ENCODE data around the gene KMT2E.
A peak's percentile ranks its signal among the peaks of the same experiment; 100 is the strongest.

Gene KMT2E

GRCh38 chr7:105009667-105010503, 4.1 kb upstream of the KMT2E start:
- no peak for DNase-seq

DNA sequence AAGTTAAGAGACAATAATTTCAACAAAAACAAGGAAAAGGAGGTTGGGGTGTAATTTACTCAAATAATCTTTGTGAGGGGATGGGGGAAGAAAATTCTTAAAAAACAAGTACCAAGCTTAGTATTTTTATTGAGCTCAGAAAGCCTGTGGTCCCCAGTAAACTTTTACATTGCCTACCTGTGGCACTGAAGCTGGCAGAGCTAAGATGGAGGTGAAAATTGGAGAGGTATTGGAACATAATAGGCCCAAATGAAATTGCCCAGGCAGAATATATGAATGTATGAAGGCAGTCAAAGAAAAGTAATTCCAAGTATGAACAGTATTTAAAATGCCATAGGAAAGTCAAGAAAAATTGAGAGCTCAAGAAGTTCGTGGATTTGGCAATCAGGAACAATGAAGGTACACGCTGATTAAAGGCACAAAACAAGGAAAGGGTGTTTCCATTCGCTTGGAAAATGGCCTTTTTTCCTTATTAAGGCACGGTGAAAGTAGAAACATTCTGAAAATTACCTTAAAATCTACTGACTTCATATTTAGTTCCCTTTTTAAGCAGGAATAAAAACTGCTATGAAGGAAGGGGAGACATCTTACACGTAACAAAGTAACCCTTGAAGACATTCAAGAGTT, 3.4 kb upstream of the KMT2E start:
- DNase-seq, result no peak

- no peak for DNase-seq
Measured at GRCh38 chr7:105011141-105011830, 2.7 kb upstream of the KMT2E start.

DNA sequence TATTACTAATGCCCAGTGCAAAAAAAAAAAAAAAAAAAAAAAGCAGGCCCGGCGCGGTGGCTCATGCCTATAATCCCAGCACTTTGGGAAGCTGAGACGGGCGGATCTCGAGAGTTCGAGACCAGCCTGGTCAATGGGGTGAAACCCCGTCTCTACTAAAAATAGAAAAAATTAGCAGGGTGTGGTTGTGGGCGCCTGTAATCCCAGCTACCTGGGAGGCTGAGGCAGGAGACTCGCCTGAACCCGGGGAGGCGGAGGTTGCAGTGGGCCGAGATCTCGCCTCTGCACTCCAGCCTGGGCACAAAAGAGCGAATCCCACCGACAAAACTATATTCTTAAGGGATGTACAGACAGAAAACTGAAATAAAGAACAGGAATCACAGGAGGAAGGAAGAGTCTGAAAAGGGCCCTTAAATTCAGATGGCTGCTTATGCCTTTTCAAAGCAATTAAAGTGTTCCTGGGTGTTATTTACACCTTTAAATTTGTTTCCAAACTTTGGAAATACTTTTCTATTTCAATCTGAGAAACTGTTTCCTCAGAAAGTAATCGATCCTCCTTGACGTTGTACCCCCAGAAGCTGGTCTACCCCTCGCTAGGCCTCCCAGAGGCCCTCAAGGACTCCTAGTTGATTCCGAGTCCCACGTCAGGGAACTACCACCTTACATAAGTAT, 2.0 kb upstream of the KMT2E start:
- peak in 1 of 2 donors; percentile 25 for DNase-seq

- DNase-seq, result peak; percentile 98 to 100
Measured at GRCh38 chr7:105012503-105013220, 1.3 kb upstream of the KMT2E start.

DNA sequence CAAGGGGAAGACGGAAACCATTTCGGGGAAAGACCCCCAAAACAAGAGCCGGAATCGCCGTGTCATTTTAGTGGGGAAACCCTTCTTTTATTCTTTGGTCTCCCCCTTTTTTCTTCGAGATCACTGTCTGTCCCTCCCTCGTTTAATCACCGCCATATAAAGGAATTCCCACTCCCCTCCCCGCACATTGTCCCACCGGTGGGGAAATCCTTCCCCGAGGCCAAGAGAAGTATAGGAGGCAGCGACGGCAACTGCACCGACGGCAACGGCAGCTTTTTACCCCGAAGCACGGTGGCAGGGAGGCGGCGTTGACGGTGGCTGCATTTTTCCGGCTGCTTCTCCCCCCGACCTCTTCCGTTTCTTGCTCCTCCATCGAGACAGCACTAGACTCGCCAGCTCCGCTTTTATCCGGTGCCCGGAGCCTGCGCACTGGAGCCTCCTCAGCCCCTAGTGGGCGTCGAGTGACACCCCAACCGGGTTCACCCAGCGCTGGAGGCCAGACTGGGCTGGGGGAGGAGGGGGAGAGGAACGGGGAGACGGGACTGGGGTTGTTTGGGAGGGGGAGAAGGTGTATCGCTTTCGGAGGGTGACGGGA, 687 bp upstream of the KMT2E start:
- peak; percentile 89 to 97 for DNase-seq

GRCh38 chr7:105014693-105015389, 836 bp downstream of the KMT2E start:
- DNase-seq, result peak in 1 of 2 donors; percentile 23

GRCh38 chr7:105015390-105015965, 1.5 kb downstream of the KMT2E start:
- no peak for DNase-seq

- no peak for DNase-seq
Measured at GRCh38 chr7:105016068-105016708, 2.2 kb downstream of the KMT2E start.

DNA sequence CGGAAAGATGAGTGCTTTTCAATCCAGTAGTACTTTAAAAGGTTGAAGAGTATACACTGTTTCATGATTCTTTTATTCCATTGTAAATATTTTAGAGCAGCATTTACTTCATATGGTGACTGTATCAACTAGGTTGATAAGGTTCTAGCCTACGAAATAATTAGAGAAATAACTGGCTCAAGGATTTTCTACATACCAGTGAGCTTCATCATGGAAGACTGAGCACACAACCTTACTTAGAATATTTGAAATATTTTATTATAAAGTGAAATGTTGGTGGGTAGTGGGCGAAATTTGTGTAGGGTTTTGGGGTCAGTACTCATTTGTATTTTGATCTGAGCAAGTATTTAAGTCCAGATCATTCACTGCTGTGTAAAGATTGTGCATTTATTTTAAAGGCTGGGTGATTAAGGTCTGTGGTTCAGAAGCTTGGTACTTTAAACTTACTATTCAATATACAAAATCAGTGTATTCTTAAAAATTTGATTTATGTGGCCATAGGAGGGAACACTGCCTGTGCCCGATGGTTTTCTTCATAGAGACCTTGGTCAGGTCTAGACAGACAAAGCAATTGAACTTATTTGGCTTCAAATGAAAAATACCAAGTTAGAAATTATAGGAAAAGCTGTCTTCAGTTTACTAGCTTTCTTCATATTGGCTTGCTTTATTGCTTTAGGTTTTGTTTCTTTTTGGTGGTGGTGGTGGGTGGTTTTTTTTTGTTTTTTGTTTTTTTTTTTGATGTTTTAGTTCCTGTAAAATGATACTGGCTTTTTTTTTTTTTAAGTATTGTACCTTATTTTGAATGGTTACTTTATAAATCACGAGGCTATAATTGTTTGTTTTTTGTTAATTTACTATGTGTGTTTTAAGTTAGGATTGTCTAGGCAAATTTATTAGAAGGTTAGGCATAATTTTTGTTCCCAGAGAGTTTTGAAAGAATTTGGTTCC, 3.0 kb downstream of the KMT2E start:
- no peak for DNase-seq

DNA sequence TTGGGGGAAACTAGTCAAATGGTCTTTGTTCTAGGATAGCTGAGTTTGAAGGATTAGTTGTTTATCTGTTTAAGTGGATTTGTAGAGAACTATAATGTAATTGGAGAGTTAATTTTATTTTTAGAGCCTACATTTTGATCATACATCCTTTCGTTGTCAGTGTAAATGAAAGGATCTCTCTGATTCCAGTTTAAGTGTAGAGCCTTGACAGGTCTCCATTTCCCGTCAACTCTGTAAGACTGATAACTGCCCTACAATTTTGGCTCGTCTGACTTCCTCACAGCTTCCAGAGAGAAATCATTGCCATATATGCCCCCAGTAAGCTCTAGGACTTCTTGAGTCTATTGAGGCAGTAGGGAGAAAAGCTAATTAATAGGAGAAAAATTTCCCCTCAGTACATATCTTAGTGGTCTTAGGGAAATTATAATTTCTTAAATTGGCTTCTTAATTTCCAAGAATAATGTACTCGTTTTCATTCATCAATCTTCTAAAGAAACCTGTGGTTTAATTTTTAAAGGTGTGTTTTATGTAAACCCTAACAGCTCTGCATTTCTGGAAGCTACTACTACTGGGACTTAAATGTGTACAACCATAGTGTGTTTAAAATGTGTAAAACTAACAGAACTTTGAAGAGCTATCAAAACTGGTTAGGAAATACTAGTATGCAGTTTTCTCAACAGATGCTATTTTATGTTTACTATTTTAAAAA, 3.8 kb downstream of the KMT2E start:
- DNase-seq, result peak in 1 of 2 donors; percentile 11

DNA sequence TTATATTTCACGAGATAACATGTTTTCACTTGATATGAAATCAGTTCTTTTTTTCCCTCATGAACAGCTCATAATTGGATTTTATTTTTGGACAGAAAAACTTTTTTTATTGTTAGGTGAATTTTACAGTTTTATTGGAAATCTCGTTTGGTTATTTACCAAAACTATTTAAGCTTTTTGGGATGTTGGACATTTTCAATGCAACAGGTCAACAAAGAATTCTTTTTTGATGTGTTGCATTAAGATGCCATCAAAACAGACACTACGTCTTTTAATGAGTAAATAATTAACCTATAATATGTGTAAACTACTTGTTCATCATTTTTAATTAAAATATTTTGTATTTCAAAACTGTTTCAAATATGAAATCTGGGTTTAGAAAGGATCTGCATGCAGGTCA, 5.3 kb downstream of the KMT2E start:
- no peak for DNase-seq

- DNase-seq, result peak in 1 of 2 donors; percentile 9
Measured at GRCh38 chr7:105020926-105021325, 6.9 kb downstream of the KMT2E start.

GRCh38 chr7:105021352-105021751, 7.3 kb downstream of the KMT2E start:
- DNase-seq, result no peak

- no peak for DNase-seq
Measured at GRCh38 chr7:105021967-105022366, 8.0 kb downstream of the KMT2E start.

DNA sequence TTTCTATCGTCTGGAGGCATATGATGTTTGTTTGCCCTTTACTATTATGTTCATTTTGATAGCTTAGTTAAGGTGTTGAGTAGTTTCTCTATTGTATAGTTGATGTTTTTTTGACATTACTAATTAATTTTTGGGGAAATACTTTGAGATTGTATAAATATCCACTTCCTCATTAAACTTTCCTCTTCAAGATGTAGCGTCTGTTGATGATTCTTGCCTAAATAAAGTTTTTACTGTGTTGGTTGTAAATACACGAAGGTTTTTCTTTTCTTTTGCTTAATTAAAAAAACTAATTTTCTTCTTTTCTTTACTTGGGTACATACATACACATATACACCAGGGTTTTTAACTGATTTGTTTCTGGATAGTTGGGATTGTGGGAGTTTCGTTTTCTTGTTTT, 8.5 kb downstream of the KMT2E start:
- no peak for DNase-seq

DNA sequence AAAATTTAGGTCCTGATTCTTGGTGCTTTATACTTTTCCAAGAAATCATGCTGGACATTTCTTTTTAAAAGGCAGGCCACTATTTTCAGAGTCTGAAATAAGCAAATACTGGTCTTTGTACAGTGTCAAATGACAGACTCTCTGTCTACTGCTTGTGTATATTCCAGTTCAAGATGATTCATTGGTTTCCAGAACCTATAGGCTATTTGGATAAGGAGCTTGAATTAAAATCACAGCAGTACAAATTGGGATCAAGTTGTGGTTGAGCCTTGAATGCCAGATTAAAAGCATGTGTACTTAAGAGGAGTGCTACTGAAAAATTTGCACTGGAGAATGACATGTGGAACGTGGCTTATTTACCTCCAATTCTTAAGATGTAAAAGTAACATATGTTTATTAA, 10.7 kb downstream of the KMT2E start:
- DNase-seq, result no peak

- no peak for DNase-seq
Measured at GRCh38 chr7:105026750-105027149, 12.7 kb downstream of the KMT2E start.

Data from bone marrow (tissue), 2 donors.